ENCODE results near the gene ADAMTS18.

GRCh38 chr16:77304134-77304533, 130.7 kb downstream of the ADAMTS18 start:
- no peak for TF ChIP-seq POLR2A (IDR thresholded peaks at IDR 0.05)
- no peak for TF ChIP-seq CTCF (IDR thresholded peaks at IDR 0.05)
- TF ChIP-seq EP300 (IDR thresholded peaks at IDR 0.05), result no peak
